SHP77 treated with DMSO at 0.1 percent for 48 hours (cell line): Measurements from ENCODE around the gene AIG1.

Experiments
- DNase-seq: peaks from one replicate; lab custom pipeline; 2025; lab: John Stamatoyannopoulos, UW

Gene AIG1

GRCh38 chr6:143197377-143197776 lies 136.7 kb downstream of the AIG1 start:
- DNase-seq, result no peak

GRCh38 chr6:143198312-143198711 lies 137.6 kb downstream of the AIG1 start:
- DNase-seq, result no peak

GRCh38 chr6:143199291-143199690 lies 138.6 kb downstream of the AIG1 start:
- no peak for DNase-seq

GRCh38 chr6:143200167-143200770 lies 139.6 kb downstream of the AIG1 start:
- DNase-seq, result no peak

DNA sequence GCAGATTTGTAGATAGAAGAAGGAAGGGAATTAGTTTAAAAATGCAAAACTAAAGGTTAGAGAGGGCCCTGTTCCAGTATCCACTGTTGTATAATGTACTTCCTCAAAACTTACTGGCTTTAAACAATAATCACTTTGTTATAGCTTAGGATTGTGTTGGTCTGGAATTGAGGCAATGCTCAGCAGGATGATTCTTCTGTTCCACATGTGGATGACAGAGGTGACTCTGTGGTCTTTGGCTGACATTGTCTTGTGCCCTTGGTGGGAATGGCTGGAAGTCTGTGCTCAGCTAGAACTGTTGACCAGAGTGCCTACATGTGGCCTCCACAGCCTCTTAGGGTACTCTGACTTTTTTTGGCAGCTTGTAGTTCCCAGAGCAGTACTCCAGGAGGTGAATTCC lies 143.4 kb downstream of the AIG1 start:
- no peak for DNase-seq

DNA sequence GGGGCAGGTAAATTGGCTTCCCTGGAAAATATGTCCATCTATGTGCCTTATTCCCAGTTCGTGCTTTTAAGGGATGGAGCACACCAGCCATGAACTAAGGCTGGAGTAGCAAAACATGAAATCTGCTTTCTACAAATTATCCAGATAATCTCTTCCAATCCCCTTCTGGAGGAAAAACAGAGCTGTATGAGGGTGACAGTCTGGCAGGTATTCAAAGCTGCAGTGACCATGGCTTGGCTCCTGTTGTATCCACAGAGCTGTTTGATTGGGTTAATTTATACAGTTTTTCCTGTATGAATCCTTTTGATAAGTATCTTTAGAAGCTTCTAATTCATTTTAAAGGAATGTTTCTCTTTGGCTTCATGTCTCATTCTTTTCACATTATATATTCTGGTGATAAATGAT lies 144.4 kb downstream of the AIG1 start:
- no peak for DNase-seq

DNA sequence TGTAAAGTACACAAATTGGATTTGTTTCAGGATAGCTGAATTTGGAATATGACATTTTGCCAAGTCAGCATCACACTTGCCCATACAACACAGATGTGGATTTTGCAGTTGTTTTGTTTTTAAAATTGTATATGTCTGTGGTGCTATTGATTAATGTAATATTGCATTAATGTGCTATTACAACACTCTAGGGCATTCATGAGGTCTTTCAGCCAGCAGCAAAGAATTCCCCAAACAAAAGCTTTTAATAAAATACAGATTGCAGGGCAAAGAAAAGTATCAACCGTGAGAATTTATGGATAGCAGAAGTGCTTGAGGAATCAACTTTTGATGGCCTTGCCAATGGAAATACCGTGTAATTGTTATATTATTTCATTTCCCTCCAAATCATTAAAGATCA lies 144.9 kb downstream of the AIG1 start:
- DNase-seq, result no peak

DNA sequence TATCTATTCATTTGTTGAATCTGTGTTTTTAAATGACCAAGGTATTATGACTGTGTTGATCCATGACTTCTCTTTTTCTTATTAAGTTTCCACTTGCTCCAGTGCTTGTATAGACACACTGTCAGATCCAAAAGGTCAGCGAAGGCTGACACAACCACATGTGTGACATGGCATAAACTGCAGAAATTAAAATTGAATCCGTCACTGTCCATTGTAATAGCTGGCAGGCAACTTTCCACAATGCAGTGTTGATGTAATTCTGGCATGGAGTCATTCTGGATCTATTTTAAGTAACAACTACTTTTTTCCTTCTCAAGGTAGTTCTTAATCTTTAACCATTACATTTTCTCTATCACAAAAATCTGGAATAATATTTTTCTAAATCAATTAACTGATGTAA lies 145.3 kb downstream of the AIG1 start:
- DNase-seq, result no peak

- DNase-seq, result no peak
Observed at GRCh38 chr6:143206550-143206949, 145.9 kb downstream of the AIG1 start.

- no peak for DNase-seq
Observed at GRCh38 chr6:143210420-143210819, 149.7 kb downstream of the AIG1 start.

GRCh38 chr6:143213859-143214376 lies 153.2 kb downstream of the AIG1 start:
- DNase-seq, result no peak

DNA sequence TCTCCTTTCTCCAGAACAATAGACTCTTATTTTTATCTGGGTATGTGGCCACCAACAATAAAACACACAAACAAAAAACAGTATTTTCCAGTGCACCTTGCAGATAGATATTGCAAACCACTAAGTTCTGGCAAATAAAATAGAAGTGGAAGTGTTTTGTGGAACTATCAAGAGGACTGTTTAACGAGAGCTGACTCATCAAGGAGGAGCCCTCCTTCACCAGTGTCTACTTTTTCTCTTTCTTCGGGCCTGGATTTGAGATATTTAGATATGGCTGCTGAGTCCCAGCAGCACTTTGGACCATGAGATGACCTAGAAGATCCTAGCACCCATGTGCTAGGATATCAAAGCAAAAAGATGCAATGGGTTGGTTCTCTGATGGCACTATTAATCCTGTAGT lies 154.7 kb downstream of the AIG1 start:
- no peak for DNase-seq

GRCh38 chr6:143215771-143216170 lies 155.1 kb downstream of the AIG1 start:
- no peak for DNase-seq

- DNase-seq, result no peak
Observed at GRCh38 chr6:143218233-143218632, 157.5 kb downstream of the AIG1 start.

- DNase-seq, result no peak
Observed at GRCh38 chr6:143221698-143222097, 161.0 kb downstream of the AIG1 start.

- no peak for DNase-seq
Observed at GRCh38 chr6:143222310-143222709, 161.6 kb downstream of the AIG1 start.

- no peak for DNase-seq
Observed at GRCh38 chr6:143222801-143223231, 162.1 kb downstream of the AIG1 start.

DNA sequence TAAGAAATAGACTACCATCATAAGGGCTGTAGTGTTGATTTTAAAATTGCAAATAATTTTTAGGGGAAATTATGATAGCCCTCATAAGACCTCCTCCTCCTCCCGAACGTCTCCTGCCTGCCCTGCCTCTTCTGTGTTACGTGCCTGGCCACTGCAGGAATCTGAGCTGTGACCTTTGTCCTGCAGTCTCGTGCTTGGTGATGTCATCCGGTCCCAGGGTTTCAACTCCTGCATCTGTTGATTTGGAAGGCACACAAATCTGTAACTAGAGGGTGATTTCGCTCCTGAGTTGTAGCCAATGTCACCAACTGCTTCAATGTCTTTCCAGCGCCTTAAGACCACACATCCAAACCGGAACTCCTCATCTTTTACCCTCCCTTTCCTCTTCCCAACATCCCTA lies 163.2 kb downstream of the AIG1 start:
- no peak for DNase-seq

DNA sequence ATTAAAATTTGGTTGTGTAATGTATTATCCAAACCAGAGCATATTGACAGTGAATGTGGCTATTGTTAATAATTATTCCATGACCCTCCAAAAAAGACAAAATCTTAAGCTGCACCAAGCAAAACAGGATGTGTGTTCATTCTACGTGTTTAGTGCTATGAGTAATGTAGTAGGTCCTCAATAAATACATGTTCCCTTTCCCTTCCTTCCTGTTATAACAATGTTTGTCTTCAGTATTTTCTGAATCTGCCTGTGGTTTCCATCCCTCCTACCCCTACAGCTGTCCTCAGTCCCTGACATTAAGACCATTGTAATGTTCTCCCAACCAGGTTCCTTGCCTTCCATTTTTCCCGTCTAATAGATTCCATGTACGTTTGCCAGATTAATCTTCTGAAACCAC lies 163.8 kb downstream of the AIG1 start:
- DNase-seq, result no peak

DNA sequence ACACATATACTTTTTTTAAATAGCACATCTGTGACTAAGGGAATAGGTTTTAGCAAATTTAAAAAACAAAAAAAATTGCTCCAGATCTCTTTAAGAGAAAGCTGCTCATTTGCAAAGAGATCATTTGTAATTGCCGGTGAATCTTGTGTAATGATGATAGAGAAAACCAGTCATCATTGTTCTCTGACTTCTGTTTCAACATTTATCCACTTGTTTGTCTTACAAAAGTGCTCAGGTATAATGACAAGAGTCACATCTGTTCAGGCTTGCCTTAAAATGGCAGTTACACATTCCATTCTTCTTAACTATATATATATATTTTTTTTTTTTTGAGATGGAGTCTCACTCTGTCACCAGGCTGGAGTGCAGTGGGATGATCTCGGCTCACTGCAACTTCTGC lies 165.2 kb downstream of the AIG1 start:
- no peak for DNase-seq

- DNase-seq, result no peak
Observed at GRCh38 chr6:143227675-143228074, 167.0 kb downstream of the AIG1 start.

- no peak for DNase-seq
Observed at GRCh38 chr6:143229400-143229799, 168.7 kb downstream of the AIG1 start.

- DNase-seq, result peak; percentile 30
Observed at GRCh38 chr6:143232849-143233248, 172.2 kb downstream of the AIG1 start.

DNA sequence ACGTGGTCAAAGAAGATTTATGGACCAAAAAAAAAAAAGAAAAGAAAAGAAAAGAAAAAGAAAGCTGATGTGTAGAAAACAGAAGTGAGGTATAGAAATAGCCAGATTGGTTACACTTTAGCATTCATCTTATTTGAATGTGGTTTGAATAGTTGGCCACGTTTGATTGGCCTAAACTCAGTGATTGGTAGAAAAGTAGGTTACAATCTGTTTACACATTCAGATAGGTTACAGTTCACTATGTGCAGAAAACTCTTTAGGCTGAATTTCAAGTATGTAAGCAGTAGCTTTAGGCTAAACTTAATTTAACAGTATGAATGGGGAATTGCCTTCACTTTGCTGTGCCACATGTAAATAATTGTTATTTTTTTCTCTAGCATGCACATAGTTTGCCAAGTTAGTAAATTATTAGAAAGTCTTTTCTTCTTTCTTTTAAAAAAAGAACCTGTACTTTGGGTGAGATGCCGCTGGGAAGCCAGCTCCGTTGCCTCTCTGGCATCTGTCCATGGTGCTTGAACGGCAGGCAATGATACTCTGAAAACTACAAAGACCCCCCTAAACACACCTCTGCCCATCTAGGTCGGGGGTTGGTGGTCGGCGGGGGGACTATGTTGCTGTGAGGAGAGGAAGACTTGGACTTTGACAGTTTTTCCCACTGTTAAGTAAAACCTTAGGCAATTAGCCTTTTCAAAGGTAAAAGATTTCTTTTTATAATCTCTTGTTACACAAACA lies 173.0 kb downstream of the AIG1 start:
- no peak for DNase-seq
